HepG2 (cell line): Measurements from ENCODE around the gene ACSL6. TPM values are rescaled to one million over a fixed set of nuclear protein-coding genes. Genes with fewer than 3 reads are reported as not detected.

ENCODE experiments used
- ATAC-seq: fragments of 200-7000 bp; cut with Tn5 transposase; 3 replicates; pipeline ENCODE4 v1.9.1; 2020; ENCODE audit warnings: mild to moderate bottlenecking, moderate library complexity
- BruUV-seq: library from RNA; stranded (reverse); fragments of 400-500 nt; replicated peaks from 2 replicates; lab custom pipeline; 2021; lab: Mats Ljungman, UMichigan
- CTCF ChIA-PET: fragments of 300-600 bp; formaldehyde crosslinking; extraction: SDS; loops from one replicate; lab custom pipeline; 2021; ENCODE audit warnings: low total read pairs, inconsistent platforms, low intra/inter-chr PET ratio; lab: Yijun Ruan, JAX
- POLR2A ChIA-PET: fragments of 350-600 bp; sonication (Branson Sonifier 250); formaldehyde crosslinking; loops from one replicate; lab custom pipeline; 2020; ENCODE audit warnings: antibody characterized with exemption, inconsistent platforms; lab: Yijun Ruan, JAX
- DNase-seq: peaks from one replicate; pipeline ENCODE4 v3.0.0-alpha.2; 2015; ENCODE audit warnings: low spot score
- FAIRE-seq: peaks from 3 replicates; lab custom pipeline; 2011; peaks lifted over from hg19 to GRCh38; lab: Jason Lieb, UNC
- H2AFZ ChIP-seq: one replicate; pipeline ENCODE4 v1.6.1; 2011; ENCODE audit warnings: low read length, inconsistent platforms
- H3K27ac ChIP-seq: fragments of 300-600 bp; 3 replicates; pipeline ENCODE4 v1.8.0; 2011; ENCODE audit warnings: mixed run types, mild to moderate bottlenecking, mixed read lengths, low read length, inconsistent platforms; ENCODE audit not compliant: insufficient read depth; ENCODE audit errors: extremely low read length
- H3K27me3 ChIP-seq, 2 experiments: fragments of 200-600 bp in 1 of 2; 2 replicates in 1 of 2; 3 replicates in 1 of 2; pipeline versions ENCODE4 v1.6.0 to v1.8.0; 2011; ENCODE audit warnings: low read length in 2 of 2, mild to moderate bottlenecking in 2 of 2, moderate library complexity in 2 of 2, inconsistent platforms in 1 of 2; ENCODE audit not compliant: insufficient read depth in 2 of 2, control insufficient read depth in 1 of 2
- H3K36me3 ChIP-seq, 2 experiments: fragments of 200-600 bp in 1 of 2; replicated peaks in 1 of 2; 2 replicates in 1 of 2; 3 replicates in 1 of 2; pipeline versions ENCODE4 v1.5.1 to v1.8.0; 2011; ENCODE audit warnings: low read length in 2 of 2, inconsistent platforms in 1 of 2; ENCODE audit not compliant: insufficient read depth in 2 of 2, control insufficient read depth in 1 of 2
- H3K4me1 ChIP-seq: 2 replicates; pipeline ENCODE4 v1.5.1; 2012; ENCODE audit warnings: low read length, inconsistent platforms; ENCODE audit not compliant: insufficient read depth
- H3K4me2 ChIP-seq: 2 replicates; pipeline ENCODE4 v1.6.0; 2011; ENCODE audit warnings: low read depth, low read length, inconsistent platforms
- H3K4me3 ChIP-seq, 3 experiments: fragments of 200-600 bp in 1 of 3; sonication (generic), shearing (Covaris generic) in 1 of 3; replicated peaks in 1 of 3; 2 replicates each; pipeline ENCODE4 v1.5.1; 2011 to 2016; ENCODE audit warnings: low read length in 3 of 3, inconsistent platforms in 2 of 3, low read depth in 2 of 3, mild to moderate bottlenecking in 2 of 3, control low read depth in 1 of 3, mixed read lengths in 1 of 3; ENCODE audit not compliant: insufficient read depth in 1 of 3
- H3K79me2 ChIP-seq: one replicate; pipeline ENCODE4 v1.6.1; 2011; ENCODE audit warnings: low read length, inconsistent platforms; ENCODE audit not compliant: insufficient read depth
- H3K9ac ChIP-seq: 2 replicates; pipeline ENCODE4 v1.6.0; 2011; ENCODE audit warnings: mild to moderate bottlenecking, low read depth, low read length, inconsistent platforms; ENCODE audit not compliant: insufficient read depth
- H3K9me3 ChIP-seq: 2 replicates; pipeline ENCODE4 v1.5.1; 2012; ENCODE audit warnings: mild to moderate bottlenecking, low read length
- H4K20me1 ChIP-seq: 2 replicates; pipeline ENCODE4 v1.6.0; 2011; ENCODE audit warnings: inconsistent platforms, mild to moderate bottlenecking, low read length, moderate library complexity; ENCODE audit not compliant: insufficient read depth
- CBX5 ChIP-seq: sonication (generic); formaldehyde crosslinking; IDR thresholded peaks from 2 replicates; pipeline ENCODE4 v1.4.0; 2020; ENCODE audit warnings: missing genetic modification reagents, borderline replicate concordance
- DNMT1 ChIP-seq: sonication (generic); formaldehyde crosslinking; IDR thresholded peaks from 2 replicates; pipeline ENCODE4 v1.5.1; 2020; ENCODE audit warnings: mild to moderate bottlenecking, missing genetic modification reagents
- IRF2 ChIP-seq: IDR thresholded peaks from 2 replicates; pipeline ENCODE4 v1.6.1; 2018; ENCODE audit warnings: missing genetic modification reagents, missing compliant biosample characterization
- NFE2 ChIP-seq: sonication (generic); formaldehyde crosslinking; IDR thresholded peaks from 2 replicates; pipeline ENCODE4 v1.4.0; 2020; ENCODE audit warnings: missing genetic modification reagents
- RFX1 ChIP-seq: fragments of 450-650 bp; IDR thresholded peaks from 2 replicates; pipeline ENCODE4 v1.6.1; 2017
- RFX5 ChIP-seq: IDR thresholded peaks from 2 replicates; pipeline ENCODE4 v1.6.1; 2011; ENCODE audit warnings: low read depth, low read length, improper control_type of control experiment
- YEATS4 ChIP-seq: sonication (generic); formaldehyde crosslinking; IDR thresholded peaks from 2 replicates; pipeline ENCODE4 v1.4.0; 2020; ENCODE audit warnings: missing genetic modification reagents, borderline replicate concordance
- ZBTB4 ChIP-seq: sonication (generic); formaldehyde crosslinking; IDR thresholded peaks from 2 replicates; pipeline ENCODE4 v1.4.0; 2020; ENCODE audit warnings: missing genetic modification reagents, mild to moderate bottlenecking, borderline replicate concordance
- ZFP1 ChIP-seq: IDR thresholded peaks from 2 replicates; pipeline ENCODE4 v1.6.1; 2016
- ZFP36L2 ChIP-seq: sonication (generic); formaldehyde crosslinking; IDR thresholded peaks from 2 replicates; pipeline ENCODE4 v1.4.0; 2020; ENCODE audit warnings: missing genetic modification reagents
- ZNF530 ChIP-seq: sonication (generic); formaldehyde crosslinking; IDR thresholded peaks from 2 replicates; pipeline ENCODE4 v1.5.0; 2020; ENCODE audit warnings: low read depth, mild to moderate bottlenecking, missing genetic modification reagents
- WGBS: methylation state at CpG from one replicate; pipeline ENCODE4 v1.1.6; 2017; ENCODE audit warnings: low lambda C conversion rate; 5-methylcytosine and 5-hydroxymethylcytosine counted together
- in situ Hi-C: cut with HindIII; loops from 2 replicates; pipeline ENCODE4 v1.10.0; 2017; ENCODE audit warnings: low pct_unique_long_range_greater_than_20kb; ENCODE audit not compliant: extremely low pct_ligation_motif_present
- intact Hi-C: fragments of 100-400 bp; cut with micrococcal nuclease; formaldehyde crosslinking; loops from one replicate; pipeline ENCODE4 v1.10.0; 2022; ENCODE audit not compliant: unreplicated experiment
- polyA plus RNA-seq, 8 experiments: library from polyadenylated mRNA; depleted of rRNA in 3 of 8; stranded (reverse) in 7 of 8; unstranded in 1 of 8; fragments of >200 nt; fragmentation: Illumina TruSeq in 4 of 8; extraction: Trizol in 4 of 8; gene quantifications; 2 replicates each; pipeline versions ENCODE4 v1.2.1 to v1.2.3, GENCODE V29; 2011 to 2016; ENCODE audit warnings: low read depth in 4 of 8, missing spikeins in 1 of 8, mixed read lengths in 1 of 8; ENCODE audit not compliant: insufficient read depth in 1 of 8
- total RNA-seq, 5 experiments: library from RNA; depleted of rRNA; stranded (reverse); fragments of >200 nt; fragmentation: Illumina TruSeq; extraction: Trizol; gene quantifications; 2 replicates each; pipeline ENCODE4 v1.2.3, GENCODE V29; 2016; ENCODE audit warnings: low read depth in 1 of 5
- TF ChIP-seq, protein P1 (sequence below): sonication (generic); formaldehyde crosslinking; IDR thresholded peaks from 2 replicates; pipeline ENCODE4 v1.4.0; 2020; ENCODE audit warnings: mild to moderate bottlenecking, missing genetic modification reagents
- TF ChIP-seq, protein P2 (sequence below): sonication (generic); formaldehyde crosslinking; IDR thresholded peaks from 2 replicates; pipeline ENCODE4 v1.8.1; 2023; ENCODE audit warnings: mild to moderate bottlenecking, missing genetic modification reagents, borderline replicate concordance

Gene ACSL6
- total and polyA plus RNA-seq, 2 of the 13 experiments (the other 11 are each of a cell fraction or from before 2014, with no cell fraction given) = 3.7 to 3.8 TPM

DNA sequence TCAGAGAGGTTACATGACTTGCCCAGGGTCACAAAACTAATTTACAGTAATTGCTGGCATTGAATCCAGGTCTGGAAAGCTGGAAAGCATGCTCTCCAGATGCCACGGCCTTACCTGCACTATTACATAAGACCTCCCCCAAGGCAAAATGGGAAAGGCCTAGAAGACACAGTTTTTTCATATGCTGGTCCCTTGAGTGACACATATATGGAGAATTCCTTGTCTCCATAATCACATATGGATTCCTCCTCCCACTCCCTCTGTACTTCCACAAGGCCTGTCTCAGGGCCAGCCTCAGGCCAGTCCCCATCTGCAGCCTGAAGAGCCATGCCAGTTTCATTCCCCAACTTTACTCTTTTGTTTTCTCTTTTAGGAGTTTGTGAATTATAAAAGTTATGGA lies 37.4 kb downstream of the ACSL6 start (continued):
- TF ChIP-seq DNMT1 (CRISPR knock-in tag) = no peak
- no peak for TF ChIP-seq ZBTB4 (CRISPR knock-in tag)
- TF ChIP-seq, all 625 proteins: peak for 0

GRCh38 chr5:131973089-131973712 lies 38.3 kb downstream of the ACSL6 start:
- no peaks in the 10 kb centered on the region for H3K27me3 ChIP-seq
- H3K4me1 ChIP-seq = peaks cover 16% of the 10 kb centered on the region
- no peaks in the 10 kb centered on the region for H3K9me3 ChIP-seq
- H3K4me2 ChIP-seq = no peak overlapping the region
- no peaks in the 10 kb centered on the region for H3K79me2 ChIP-seq
- DNase-seq = no peak
- H2AFZ ChIP-seq = no peak overlapping the region
- in situ Hi-C loops (no loop called here), intact Hi-C loops (no loop called here)
- H3K4me3 ChIP-seq = no peak overlapping the region
- ATAC-seq = no peak
- WGBS = 90% methylated on average over 8 of the region's 9 CpGs
- BruUV-seq = no TSS peak
- ChIA-PET CTCF (no interaction called here), POLR2A (no interaction called here)
- no peak overlapping the region for H3K9ac ChIP-seq
- no peaks in the 10 kb centered on the region for H4K20me1 ChIP-seq
- no peak for FAIRE-seq
- H3K27ac ChIP-seq = no peak overlapping the region
- TF ChIP-seq, protein P1, sequence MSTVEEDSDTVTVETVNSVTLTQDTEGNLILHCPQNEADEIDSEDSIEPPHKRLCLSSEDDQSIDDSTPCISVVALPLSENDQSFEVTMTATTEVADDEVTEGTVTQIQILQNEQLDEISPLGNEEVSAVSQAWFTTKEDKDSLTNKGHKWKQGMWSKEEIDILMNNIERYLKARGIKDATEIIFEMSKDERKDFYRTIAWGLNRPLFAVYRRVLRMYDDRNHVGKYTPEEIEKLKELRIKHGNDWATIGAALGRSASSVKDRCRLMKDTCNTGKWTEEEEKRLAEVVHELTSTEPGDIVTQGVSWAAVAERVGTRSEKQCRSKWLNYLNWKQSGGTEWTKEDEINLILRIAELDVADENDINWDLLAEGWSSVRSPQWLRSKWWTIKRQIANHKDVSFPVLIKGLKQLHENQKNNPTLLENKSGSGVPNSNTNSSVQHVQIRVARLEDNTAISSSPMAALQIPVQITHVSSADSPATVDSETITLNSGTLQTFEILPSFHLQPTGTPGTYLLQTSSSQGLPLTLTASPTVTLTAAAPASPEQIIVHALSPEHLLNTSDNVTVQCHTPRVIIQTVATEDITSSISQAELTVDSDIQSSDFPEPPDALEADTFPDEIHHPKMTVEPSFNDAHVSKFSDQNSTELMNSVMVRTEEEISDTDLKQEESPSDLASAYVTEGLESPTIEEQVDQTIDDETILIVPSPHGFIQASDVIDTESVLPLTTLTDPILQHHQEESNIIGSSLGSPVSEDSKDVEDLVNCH (CRISPR knock-in tag) = no peak
- TF ChIP-seq, protein P2, sequence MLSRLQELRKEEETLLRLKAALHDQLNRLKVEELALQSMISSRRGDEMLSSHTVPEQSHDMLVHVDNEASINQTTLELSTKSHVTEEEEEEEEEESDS (CRISPR knock-in tag) = no peak
- TF ChIP-seq CBX5 (no peak), YEATS4 (CRISPR knock-in tag) (no peak), ZNF530 (CRISPR knock-in tag) (no peak), NFE2 (CRISPR knock-in tag) (no peak), IRF2 (CRISPR knock-in tag) (no peak), ZFP1 (CRISPR knock-in tag) (no peak), RFX1 (no peak), ZFP36L2 (CRISPR knock-in tag) (no peak), RFX5 (no peak)
- no peaks in the 10 kb centered on the region for H3K36me3 ChIP-seq
